Keratinocyte (primary cell): ENCODE data around the gene PDIA2. TPM values are rescaled to one million over a fixed set of nuclear protein-coding genes. Genes with fewer than 3 reads are reported as not detected.

Source experiments
- DNase-seq: peaks from one replicate; pipeline ENCODE4 v3.0.0-alpha.2; 2011; ENCODE audit warnings: low read depth, missing footprints, low spot score
- FAIRE-seq: peaks from 2 replicates; lab custom pipeline; 2011; peaks lifted over from hg19 to GRCh38; lab: Jason Lieb, UNC
- H2AFZ ChIP-seq: 2 replicates; pipeline ENCODE4 v1.6.0; 2012; ENCODE audit warnings: low read length, control low read depth, inconsistent platforms; ENCODE audit not compliant: control insufficient read depth
- H3K27ac ChIP-seq: 2 replicates; pipeline ENCODE4 v1.5.1; 2011; ENCODE audit warnings: low read length; ENCODE audit not compliant: control insufficient read depth, insufficient read depth
- H3K27me3 ChIP-seq: 3 replicates; pipeline ENCODE4 v1.6.0; 2011; ENCODE audit warnings: low read length; ENCODE audit not compliant: control insufficient read depth, insufficient read depth; ENCODE audit errors: extremely low read depth
- H3K36me3 ChIP-seq, 2 experiments: 2 replicates in 1 of 2; 3 replicates in 1 of 2; pipeline ENCODE4 v1.5.1; 2011; ENCODE audit warnings: low read length in 2 of 2, mild to moderate bottlenecking in 1 of 2; ENCODE audit not compliant: control insufficient read depth in 2 of 2, insufficient read depth in 2 of 2; ENCODE audit errors: extremely low read depth in 1 of 2
- H3K4me1 ChIP-seq: 3 replicates; pipeline ENCODE4 v1.5.1; 2011; ENCODE audit warnings: low read length; ENCODE audit not compliant: control insufficient read depth, insufficient read depth; ENCODE audit errors: extremely low read depth
- H3K4me2 ChIP-seq: 3 replicates; pipeline ENCODE4 v1.6.0; 2011; ENCODE audit warnings: low read depth, low read length; ENCODE audit not compliant: control insufficient read depth, insufficient read depth; ENCODE audit errors: extremely low read depth
- H3K4me3 ChIP-seq, 3 experiments: fragments of 200-600 bp in 1 of 3; sonication (generic) in 1 of 3; 2 replicates in 2 of 3; 3 replicates in 1 of 3; pipeline ENCODE4 v1.5.1; 2011 to 2016; ENCODE audit warnings: low read length in 3 of 3, mild to moderate bottlenecking in 3 of 3, control low read depth in 2 of 3, inconsistent platforms in 1 of 3, low read depth in 1 of 3, mixed read lengths in 1 of 3, mixed run types in 1 of 3, moderate library complexity in 1 of 3; ENCODE audit not compliant: control insufficient read depth in 2 of 3, insufficient read depth in 2 of 3; ENCODE audit errors: extremely low read depth in 1 of 3
- H3K79me2 ChIP-seq: 2 replicates; pipeline ENCODE4 v1.6.0; 2012; ENCODE audit warnings: low read length; ENCODE audit not compliant: control insufficient read depth, insufficient read depth
- H3K9ac ChIP-seq: 3 replicates; pipeline ENCODE4 v1.6.0; 2011; ENCODE audit warnings: low read length; ENCODE audit not compliant: control insufficient read depth, insufficient read depth; ENCODE audit errors: extremely low read depth
- H3K9me1 ChIP-seq: 3 replicates; pipeline ENCODE4 v1.6.0; 2011; ENCODE audit warnings: low read length; ENCODE audit not compliant: control insufficient read depth, insufficient read depth; ENCODE audit errors: extremely low read depth
- H3K9me3 ChIP-seq: 2 replicates; pipeline ENCODE4 v1.5.1; 2012; ENCODE audit warnings: low read depth, low read length; ENCODE audit not compliant: control insufficient read depth
- H4K20me1 ChIP-seq: 3 replicates; pipeline ENCODE4 v1.6.0; 2011; ENCODE audit warnings: low read length; ENCODE audit not compliant: control insufficient read depth, insufficient read depth; ENCODE audit errors: extremely low read depth
- EZH2 ChIP-seq: IDR thresholded peaks from one replicate; pipeline ENCODE4 v1.6.1; 2012; ENCODE audit warnings: inconsistent platforms, mild to moderate bottlenecking, low read length, moderate library complexity
- dilution Hi-C: fragments of 300-500 bp; cut with MboI; formaldehyde crosslinking; loops from one replicate; pipeline ENCODE4 v1.7.0; 2020; ENCODE audit warnings: low sequenced_read_pairs; ENCODE audit not compliant: extremely low pct_ligation_motif_present
- polyA plus RNA-seq, 5 experiments: library from polyadenylated mRNA; depleted of rRNA in 3 of 5; stranded (reverse) in 3 of 5; stranded (forward) in 1 of 5; unstranded in 1 of 5; fragments of >200 nt; gene quantifications; 1 replicate in 1 of 5; 2 replicates in 3 of 5; 3 replicates in 1 of 5; pipeline versions ENCODE4 v1.2.1 to v1.2.3, GENCODE V29; 2011 to 2012; ENCODE audit warnings: missing spikeins in 2 of 5, low read depth in 1 of 5, low replicate concordance in 1 of 5
- TF ChIP-seq, protein P1 (sequence below), 3 experiments: IDR thresholded peaks in 1 of 3; conservative IDR thresholded peaks in 1 of 3; optimal IDR thresholded peaks in 1 of 3; 2 replicates in 2 of 3; 3 replicates in 1 of 3; pipeline versions ENCODE3 to v1.5.1; 2011; ENCODE audit warnings: low read length in 3 of 3, mild to moderate bottlenecking in 3 of 3, moderate library complexity in 2 of 3, control low read depth in 1 of 3, inconsistent platforms in 1 of 3; ENCODE audit not compliant: insufficient read depth in 2 of 3; ENCODE audit errors: extremely low read depth in 1 of 3

Gene PDIA2
- polyA plus RNA-seq, 1 donor (not counting 4 experiments of a cell fraction or from before 2014, with no cell fraction given) = 0.42 TPM

DNA sequence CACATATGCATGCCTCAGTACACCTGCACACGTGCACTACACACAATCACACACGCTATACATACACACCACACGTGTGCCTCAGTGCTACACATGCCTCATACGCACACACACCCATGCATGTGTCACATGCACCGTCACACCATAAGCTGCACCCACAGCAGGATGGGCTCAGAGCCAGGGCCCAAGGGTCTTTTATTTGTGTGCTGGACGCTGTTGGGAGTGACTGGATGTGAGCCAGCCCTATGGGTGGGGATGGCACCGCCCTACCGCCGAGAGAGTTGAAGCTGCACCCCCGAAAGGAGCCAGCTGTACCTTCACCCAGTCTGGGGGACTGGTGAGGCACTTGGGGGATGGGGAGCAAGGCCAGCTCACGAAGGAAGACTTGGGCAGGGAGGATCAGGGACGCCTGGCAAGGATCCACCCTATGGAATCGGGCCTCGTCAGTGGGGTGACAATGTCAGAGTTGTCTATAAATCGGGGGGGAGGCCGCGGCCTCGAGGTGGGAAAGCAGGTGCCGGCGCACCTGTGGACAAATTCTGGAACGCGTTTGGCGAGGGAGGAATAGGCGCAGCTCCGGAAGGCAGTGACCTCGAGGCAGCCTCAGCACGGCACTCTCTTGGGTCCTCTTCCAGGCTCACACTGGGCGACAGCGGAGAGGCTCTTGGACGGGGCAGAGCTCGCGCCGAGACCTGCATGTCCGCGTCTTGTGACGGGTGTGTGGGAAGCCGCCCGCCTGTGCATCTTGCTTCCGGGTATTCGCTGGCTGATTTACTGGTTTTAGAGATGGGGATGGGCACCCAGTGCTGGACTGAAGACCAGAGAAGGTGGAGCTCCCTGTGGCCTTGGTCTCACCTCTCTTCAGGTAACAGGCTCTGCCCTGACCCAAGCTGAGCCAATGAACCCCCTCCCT is 14.6 kb upstream of the PDIA2 start:
- Histone ChIP-seq H3K4me3 (peak overlapping the region in 1 of 3 experiments; percentile 26), H3K79me2 (no peaks in the 10 kb centered on the region), H3K27me3 (peaks cover 15% of the 10 kb centered on the region), H3K9ac (no peak overlapping the region), H3K27ac (no peak overlapping the region), H2AFZ (peak overlapping the region; percentile 37), H3K36me3 (no peaks in the 10 kb centered on the region), H3K4me1 (peaks cover 15% of the 10 kb centered on the region), H4K20me1 (no peaks in the 10 kb centered on the region), H3K9me1 (no peaks in the 10 kb centered on the region), H3K4me2 (no peak overlapping the region), H3K9me3 (no peaks in the 10 kb centered on the region)
- TF ChIP-seq, protein P1, sequence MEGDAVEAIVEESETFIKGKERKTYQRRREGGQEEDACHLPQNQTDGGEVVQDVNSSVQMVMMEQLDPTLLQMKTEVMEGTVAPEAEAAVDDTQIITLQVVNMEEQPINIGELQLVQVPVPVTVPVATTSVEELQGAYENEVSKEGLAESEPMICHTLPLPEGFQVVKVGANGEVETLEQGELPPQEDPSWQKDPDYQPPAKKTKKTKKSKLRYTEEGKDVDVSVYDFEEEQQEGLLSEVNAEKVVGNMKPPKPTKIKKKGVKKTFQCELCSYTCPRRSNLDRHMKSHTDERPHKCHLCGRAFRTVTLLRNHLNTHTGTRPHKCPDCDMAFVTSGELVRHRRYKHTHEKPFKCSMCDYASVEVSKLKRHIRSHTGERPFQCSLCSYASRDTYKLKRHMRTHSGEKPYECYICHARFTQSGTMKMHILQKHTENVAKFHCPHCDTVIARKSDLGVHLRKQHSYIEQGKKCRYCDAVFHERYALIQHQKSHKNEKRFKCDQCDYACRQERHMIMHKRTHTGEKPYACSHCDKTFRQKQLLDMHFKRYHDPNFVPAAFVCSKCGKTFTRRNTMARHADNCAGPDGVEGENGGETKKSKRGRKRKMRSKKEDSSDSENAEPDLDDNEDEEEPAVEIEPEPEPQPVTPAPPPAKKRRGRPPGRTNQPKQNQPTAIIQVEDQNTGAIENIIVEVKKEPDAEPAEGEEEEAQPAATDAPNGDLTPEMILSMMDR (optimal IDR thresholded peaks at IDR 0.05 in 1 of 3, IDR thresholded peaks at IDR 0.05 in 1 of 3, conservative IDR thresholded peaks at IDR 0.05 in 1 of 3; ENCODE audit: extremely low read depth in 1 of 3, insufficient read depth in 2 of 3, low read length in 3 of 3) = no peak
- TF ChIP-seq EZH2 = no peak
- dilution Hi-C loops = no loop called here
- FAIRE-seq (no peak), DNase-seq (no peak)

DNA sequence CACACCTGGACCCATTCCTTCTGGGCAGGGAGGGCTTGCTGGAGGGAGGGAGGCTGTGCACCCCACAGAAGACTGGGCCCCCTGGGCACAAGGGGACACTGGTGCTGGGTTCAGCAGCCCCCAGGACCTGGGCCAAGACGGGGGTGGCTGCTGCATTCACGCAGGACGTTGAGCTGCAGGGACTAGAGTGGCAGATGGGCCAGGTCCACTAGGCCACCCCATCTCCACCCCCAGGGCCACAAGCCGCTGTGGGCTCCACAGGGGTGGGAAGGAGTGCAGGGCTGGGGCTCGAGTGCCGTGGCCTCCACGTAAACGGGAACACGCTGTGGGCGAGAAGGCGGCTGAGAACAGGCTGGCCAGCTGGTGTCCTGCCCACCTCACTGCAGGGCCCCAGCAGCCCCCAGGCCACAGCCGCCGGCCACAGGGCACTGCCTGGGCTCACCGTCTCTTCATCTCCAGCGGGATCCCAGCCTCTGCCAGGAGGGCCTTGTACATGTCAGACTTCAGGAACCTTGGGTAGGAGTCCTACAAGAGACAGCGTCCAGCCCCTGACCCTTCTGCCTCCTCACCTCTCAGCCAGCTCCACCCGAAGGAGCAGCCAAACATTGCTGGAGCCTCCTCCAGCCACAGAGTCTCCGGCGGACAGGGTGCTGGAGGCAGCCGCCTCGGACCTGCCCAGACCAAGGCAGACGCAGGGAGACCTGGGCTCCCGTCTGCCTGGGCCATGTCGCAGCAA is 13.7 kb upstream of the PDIA2 start:
- Histone ChIP-seq H3K4me3 (no peak overlapping the region), H4K20me1 (no peaks in the 10 kb centered on the region), H3K27ac (no peak overlapping the region), H3K9me1 (no peaks in the 10 kb centered on the region), H3K36me3 (no peaks in the 10 kb centered on the region), H3K4me1 (peaks cover 15% of the 10 kb centered on the region), H3K79me2 (no peaks in the 10 kb centered on the region), H3K9me3 (no peaks in the 10 kb centered on the region), H2AFZ (no peak overlapping the region), H3K9ac (no peak overlapping the region), H3K4me2 (no peak overlapping the region), H3K27me3 (peaks cover 18% of the 10 kb centered on the region)
- dilution Hi-C loops = no loop called here
- FAIRE-seq (no peak), DNase-seq (no peak)
- TF ChIP-seq, protein P1 (optimal IDR thresholded peaks at IDR 0.05 in 1 of 3, IDR thresholded peaks at IDR 0.05 in 1 of 3, conservative IDR thresholded peaks at IDR 0.05 in 1 of 3; ENCODE audit: extremely low read depth in 1 of 3, insufficient read depth in 2 of 3, low read length in 3 of 3) = no peak
- TF ChIP-seq EZH2 = no peak
